B cell (primary cell): ENCODE data around the gene TSKU. TPM values are rescaled to one million over a fixed set of nuclear protein-coding genes. Genes with fewer than 3 reads are reported as not detected.
A peak's percentile ranks its signal among the peaks of the same experiment; 100 is the strongest.

Experiments used
- ATAC-seq: fragments of 200-7000 bp; cut with Tn5 transposase; one replicate; pipeline ENCODE4 v1.10.0; 2021; ENCODE audit warnings: low read depth, mild to moderate bottlenecking, moderate number of reproducible peaks, moderate library complexity
- CTCF ChIA-PET: fragments of 350-600 bp; sonication (Branson Sonifier 250); formaldehyde crosslinking; loops from one replicate; lab custom pipeline; 2021; ENCODE audit warnings: antibody characterized with exemption, inconsistent platforms; lab: Charles Lee
- POLR2A ChIA-PET: fragments of 350-600 bp; sonication (Branson Sonifier 250); formaldehyde crosslinking; loops from one replicate; lab custom pipeline; 2021; ENCODE audit warnings: antibody characterized with exemption; lab: Charles Lee
- DNase-seq: peaks from one replicate; pipeline ENCODE4 v3.0.0; 2013
- H2AFZ ChIP-seq: 2 replicates; pipeline ENCODE4 v1.6.1; 2012; ENCODE audit warnings: mild to moderate bottlenecking, low read depth, low read length; ENCODE audit not compliant: insufficient read depth, poor library complexity, severe bottlenecking
- H3K27ac ChIP-seq, 2 donors: 1 replicate in 1 of 2; 2 replicates in 1 of 2; pipeline ENCODE4 v1.5.1; 2012 to 2013; ENCODE audit warnings: low read length in 2 of 2, mild to moderate bottlenecking in 2 of 2, moderate library complexity in 1 of 2
- H3K27me3 ChIP-seq, 4 experiments: fragments of 200-600 bp in 1 of 4; sonication (generic) in 1 of 4; replicated peaks in 1 of 4; 1 replicate in 2 of 4; 2 replicates in 2 of 4; pipeline versions ENCODE4 v1.6.1 to v1.7.0; 2013 to 2016; ENCODE audit warnings: low read length in 3 of 4, mild to moderate bottlenecking in 2 of 4, mixed read lengths in 1 of 4, moderate library complexity in 1 of 4; ENCODE audit not compliant: insufficient read depth in 4 of 4, control insufficient read depth in 3 of 4; ENCODE audit errors: control extremely low read depth in 1 of 4
- H3K36me3 ChIP-seq, 2 experiments: replicated peaks in 1 of 2; 1 replicate in 1 of 2; 2 replicates in 1 of 2; pipeline versions ENCODE4 v1.6.1 to v1.7.1; 2013; ENCODE audit warnings: low read length in 1 of 2; ENCODE audit not compliant: insufficient read depth in 2 of 2, control insufficient read depth in 1 of 2; ENCODE audit errors: control extremely low read depth in 1 of 2, extremely low read depth in 1 of 2
- H3K4me1 ChIP-seq, 2 donors: fragments of 200-600 bp in 1 of 2; sonication (generic) in 1 of 2; 1 replicate in 1 of 2; 2 replicates in 1 of 2; pipeline versions ENCODE4 v1.5.1 to v1.6.1; 2013 to 2017; ENCODE audit warnings: low read length in 2 of 2; ENCODE audit not compliant: control insufficient read depth in 2 of 2, insufficient read depth in 2 of 2
- H3K4me2 ChIP-seq: replicated peaks from 2 replicates; pipeline ENCODE3; 2012; ENCODE audit warnings: mild to moderate bottlenecking, low read depth, low read length; ENCODE audit not compliant: poor library complexity, severe bottlenecking
- H3K4me3 ChIP-seq, 5 experiments: fragments of 200-600 bp in 1 of 5; sonication (generic) in 1 of 5; 1 replicate in 3 of 5; 2 replicates in 2 of 5; pipeline versions ENCODE4 v1.5.1 to v1.7.0; 2011 to 2016; ENCODE audit warnings: low read length in 4 of 5, mild to moderate bottlenecking in 4 of 5, low read depth in 2 of 5, control low read depth in 1 of 5, moderate library complexity in 1 of 5; ENCODE audit not compliant: insufficient read depth in 1 of 5; ENCODE audit errors: control extremely low read depth in 1 of 5, extremely low read depth in 1 of 5
- H3K79me2 ChIP-seq: fragments of 200-600 bp; sonication (generic); one replicate; pipeline ENCODE4 v1.6.0; 2016; ENCODE audit warnings: low read length; ENCODE audit not compliant: control insufficient read depth, insufficient read depth
- H3K9ac ChIP-seq: fragments of 200-600 bp; sonication (generic); 2 replicates; pipeline ENCODE4 v1.6.1; 2017; ENCODE audit warnings: mild to moderate bottlenecking, low read length, moderate library complexity
- H3K9me3 ChIP-seq, 3 donors: one replicate each; pipeline versions ENCODE4 v1.6.1 to v1.7.1; 2013; ENCODE audit warnings: low read length in 2 of 3; ENCODE audit not compliant: control insufficient read depth in 2 of 3, insufficient read depth in 1 of 3; ENCODE audit errors: control extremely low read depth in 1 of 3
- H4K20me1 ChIP-seq: 2 replicates; pipeline ENCODE4 v1.6.0; 2012; ENCODE audit warnings: mild to moderate bottlenecking, low read length; ENCODE audit not compliant: insufficient read depth, control insufficient read depth, poor library complexity, severe bottlenecking
- H3K27ac Mint-ChIP-seq: one replicate; pipeline ENCODE4 v1.8.0; 2021; ENCODE audit warnings: mixed read lengths
- H3K27me3 Mint-ChIP-seq: one replicate; pipeline ENCODE4 v1.8.0; 2021; ENCODE audit warnings: mixed read lengths
- H3K4me1 Mint-ChIP-seq: one replicate; pipeline ENCODE4 v1.8.0; 2021; ENCODE audit warnings: mixed read lengths
- H3K4me3 Mint-ChIP-seq: one replicate; pipeline ENCODE4 v1.8.0; 2021; ENCODE audit warnings: mixed read lengths
- H3K9me3 Mint-ChIP-seq: one replicate; pipeline ENCODE4 v1.8.0; 2022; ENCODE audit warnings: mixed read lengths; ENCODE audit not compliant: insufficient read depth
- CTCF ChIP-seq: fragments of 200-600 bp; IDR thresholded peaks from one replicate; pipeline ENCODE4 v1.8.0; 2022; ENCODE audit warnings: antibody characterized with exemption, mild to moderate bottlenecking
- EZH2 ChIP-seq: IDR thresholded peaks from 2 replicates; pipeline ENCODE4 v1.6.1; 2012; ENCODE audit warnings: borderline replicate concordance, low read depth, mild to moderate bottlenecking, moderate library complexity, low read length; ENCODE audit not compliant: insufficient read depth, poor library complexity, severe bottlenecking
- WGBS: methylation state at CpG from one replicate; pipeline ENCODE4 v1.1.5; 2013; ENCODE audit warnings: missing lambda C conversion rate; ENCODE audit not compliant: insufficient coverage; 5-methylcytosine and 5-hydroxymethylcytosine counted together
- intact Hi-C: fragments of 100-400 bp; cut with micrococcal nuclease; formaldehyde crosslinking; loops from one replicate; pipeline ENCODE4 v1.10.0; 2022
- polyA plus RNA-seq: library from polyadenylated mRNA; depleted of rRNA; stranded (reverse); fragments of >200 nt; gene quantifications from 2 replicates; pipeline ENCODE4 v1.2.3, GENCODE V29; 2012
- total RNA-seq, 2 donors: library from RNA; stranded (reverse); fragments of 120-200 nt in 1 of 2; gene quantifications; 1 replicate in 1 of 2; 2 replicates in 1 of 2; pipeline versions ENCODE4 v1.2.3 to v1.2.4, GENCODE V29; 2013 to 2022

The TSKU gene
- total and polyA plus RNA-seq, 2 donors (not counting 1 experiment from before 2014, with no cell fraction given), result not detected

- intact Hi-C loops, result no loop called here
- WGBS, result 82% methylated on average over 3 of the region's 3 CpGs
- Histone ChIP-seq H3K9me3 (peaks cover 3 to 32% (median 24%) of the 10 kb centered on the region in 3 donors), H3K27ac (no peak overlapping the region), H3K27me3 (peaks cover 0 to 42% (median 17%) of the 10 kb centered on the region in 4 experiments), H3K36me3 (no peaks in the 10 kb centered on the region), H4K20me1 (no peaks in the 10 kb centered on the region), H3K79me2 (no peaks in the 10 kb centered on the region), H3K4me2 (no peak overlapping the region), H2AFZ (no peak overlapping the region), H3K9ac (no peak overlapping the region), H3K4me3 (no peak overlapping the region), H3K4me1 (peaks cover 11% of the 10 kb centered on the region in 2 donors)
- H3K9me3 Mint-ChIP-seq, result peaks cover 10% of the 10 kb centered on the region
- no peak overlapping the region for H3K27ac Mint-ChIP-seq
- DNase-seq, result no peak
- H3K27me3 Mint-ChIP-seq, result peaks cover 48% of the 10 kb centered on the region
- no peak overlapping the region for H3K4me3 Mint-ChIP-seq
- TF ChIP-seq CTCF, result no peak
- CTCF ChIA-PET, result no interaction called here
- POLR2A ChIA-PET, result no interaction called here
- peaks cover 5% of the 10 kb centered on the region for H3K4me1 Mint-ChIP-seq
- no peak for ATAC-seq
Measured at GRCh38 chr11:76778874-76779273, 4.3 kb upstream of the TSKU start.

- Mint-ChIP-seq H3K27ac (no peak overlapping the region), H3K9me3 (peaks cover 10% of the 10 kb centered on the region), H3K27me3 (peaks cover 58% of the 10 kb centered on the region), H3K4me1 (peaks cover 7% of the 10 kb centered on the region), H3K4me3 (peak overlapping the region; percentile 44)
- peaks cover 16 to 17% of the 10 kb centered on the region in 2 donors for H3K4me1 ChIP-seq
- no peak overlapping the region for H2AFZ ChIP-seq
- no peak overlapping the region for H3K27ac ChIP-seq
- CTCF ChIA-PET, result no interaction called here
- 97% methylated on average over 8 of the region's 8 CpGs for WGBS
- intact Hi-C loops, result no loop called here
- no peaks in the 10 kb centered on the region for H4K20me1 ChIP-seq
- peaks cover 2 to 17% (median 14%) of the 10 kb centered on the region in 3 donors for H3K9me3 ChIP-seq
- no peak for ATAC-seq
- H3K79me2 ChIP-seq, result no peaks in the 10 kb centered on the region
- H3K27me3 ChIP-seq, result peaks cover 0 to 58% (median 29%) of the 10 kb centered on the region in 4 experiments
- no peak overlapping the region for H3K4me3 ChIP-seq
- no peaks in the 10 kb centered on the region for H3K36me3 ChIP-seq
- no peak for TF ChIP-seq CTCF
- no peak for TF ChIP-seq EZH2
- no peak for DNase-seq
- no peak overlapping the region for H3K9ac ChIP-seq
- no peak overlapping the region for H3K4me2 ChIP-seq
- POLR2A ChIA-PET, result no interaction called here
Measured at GRCh38 chr11:76781046-76781801, 1.9 kb upstream of the TSKU start.
